Measurements from ENCODE around the gene PLA2G5.
"Not testable (repeated sequence)": the region's sequence is repeated elsewhere in the genome, so short reads cannot be mapped to it uniquely, and the experiment has no call there.

Gene PLA2G5

GRCh38 chr1:20032425-20032824 lies 37.6 kb upstream of the PLA2G5 start:
- TF ChIP-seq, protein P1, sequence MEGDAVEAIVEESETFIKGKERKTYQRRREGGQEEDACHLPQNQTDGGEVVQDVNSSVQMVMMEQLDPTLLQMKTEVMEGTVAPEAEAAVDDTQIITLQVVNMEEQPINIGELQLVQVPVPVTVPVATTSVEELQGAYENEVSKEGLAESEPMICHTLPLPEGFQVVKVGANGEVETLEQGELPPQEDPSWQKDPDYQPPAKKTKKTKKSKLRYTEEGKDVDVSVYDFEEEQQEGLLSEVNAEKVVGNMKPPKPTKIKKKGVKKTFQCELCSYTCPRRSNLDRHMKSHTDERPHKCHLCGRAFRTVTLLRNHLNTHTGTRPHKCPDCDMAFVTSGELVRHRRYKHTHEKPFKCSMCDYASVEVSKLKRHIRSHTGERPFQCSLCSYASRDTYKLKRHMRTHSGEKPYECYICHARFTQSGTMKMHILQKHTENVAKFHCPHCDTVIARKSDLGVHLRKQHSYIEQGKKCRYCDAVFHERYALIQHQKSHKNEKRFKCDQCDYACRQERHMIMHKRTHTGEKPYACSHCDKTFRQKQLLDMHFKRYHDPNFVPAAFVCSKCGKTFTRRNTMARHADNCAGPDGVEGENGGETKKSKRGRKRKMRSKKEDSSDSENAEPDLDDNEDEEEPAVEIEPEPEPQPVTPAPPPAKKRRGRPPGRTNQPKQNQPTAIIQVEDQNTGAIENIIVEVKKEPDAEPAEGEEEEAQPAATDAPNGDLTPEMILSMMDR (conservative IDR thresholded peaks at IDR 0.05; ENCODE audit: low read depth, low read length), result no peak
- H3K4me3 ChIP-seq (ENCODE audit: low read length), result no peak overlapping the region
- no peak for DNase-seq (ENCODE audit: low read depth)

DNA sequence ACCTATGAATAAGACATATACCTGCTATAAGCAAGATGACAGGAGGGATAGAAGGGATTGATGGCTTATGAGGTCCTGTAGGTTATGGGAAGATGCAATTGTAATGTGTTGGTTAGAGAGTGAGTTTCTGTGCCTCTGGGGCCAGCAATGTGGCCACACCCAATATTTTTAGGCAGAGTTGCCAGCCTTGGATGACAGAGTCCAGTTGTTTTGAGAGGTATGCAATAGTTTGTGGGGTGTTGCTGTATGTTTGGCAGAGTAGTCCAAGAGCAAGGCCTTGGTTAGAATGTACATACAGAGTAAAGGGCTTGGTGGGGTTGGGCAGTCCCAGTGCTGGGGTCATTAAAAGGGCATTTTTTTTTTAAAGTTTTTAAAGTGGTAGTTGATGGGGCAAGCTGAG lies 36.6 kb upstream of the PLA2G5 start:
- no peak overlapping the region for H3K4me3 ChIP-seq (ENCODE audit: low read length)
- TF ChIP-seq, protein P1 (conservative IDR thresholded peaks at IDR 0.05; ENCODE audit: low read depth, low read length), result no peak
- no peak for DNase-seq (ENCODE audit: low read depth)

- DNase-seq (ENCODE audit: low read depth), result no peak
- TF ChIP-seq, protein P1 (conservative IDR thresholded peaks at IDR 0.05; ENCODE audit: low read depth, low read length), result no peak
- H3K4me3 ChIP-seq (ENCODE audit: low read length), result no peak overlapping the region
Observed at GRCh38 chr1:20035114-20035513, 34.9 kb upstream of the PLA2G5 start.

GRCh38 chr1:20037877-20038276 lies 32.1 kb upstream of the PLA2G5 start:
- DNase-seq (ENCODE audit: low read depth), result peak; percentile 65
- TF ChIP-seq, protein P1 (conservative IDR thresholded peaks at IDR 0.05; ENCODE audit: low read depth, low read length), result no peak
- H3K4me3 ChIP-seq (ENCODE audit: low read length), result no peak overlapping the region

DNA sequence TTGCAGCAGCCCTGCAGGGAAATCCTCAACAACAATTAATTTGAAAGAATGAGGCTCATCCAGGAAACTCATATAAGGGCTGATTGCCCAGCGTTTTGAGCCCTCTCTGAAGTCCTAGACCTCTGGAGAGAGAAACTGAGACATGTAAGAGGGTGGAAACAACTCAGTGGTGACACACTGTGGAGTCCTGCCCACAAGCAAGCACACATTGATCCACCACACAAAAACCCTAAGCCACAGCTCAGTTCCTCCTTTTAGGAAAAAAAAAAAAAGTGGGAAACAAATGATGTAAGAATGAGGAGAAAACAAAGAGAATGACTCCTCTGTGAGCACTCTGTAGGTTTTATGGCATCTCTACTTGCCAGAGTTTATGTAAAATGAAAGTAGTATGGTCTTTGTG lies 22.9 kb upstream of the PLA2G5 start:
- TF ChIP-seq, protein P1 (conservative IDR thresholded peaks at IDR 0.05; ENCODE audit: low read depth, low read length), result no peak
- no peak overlapping the region for H3K4me3 ChIP-seq (ENCODE audit: low read length)
- no peak for DNase-seq (ENCODE audit: low read depth)

DNA sequence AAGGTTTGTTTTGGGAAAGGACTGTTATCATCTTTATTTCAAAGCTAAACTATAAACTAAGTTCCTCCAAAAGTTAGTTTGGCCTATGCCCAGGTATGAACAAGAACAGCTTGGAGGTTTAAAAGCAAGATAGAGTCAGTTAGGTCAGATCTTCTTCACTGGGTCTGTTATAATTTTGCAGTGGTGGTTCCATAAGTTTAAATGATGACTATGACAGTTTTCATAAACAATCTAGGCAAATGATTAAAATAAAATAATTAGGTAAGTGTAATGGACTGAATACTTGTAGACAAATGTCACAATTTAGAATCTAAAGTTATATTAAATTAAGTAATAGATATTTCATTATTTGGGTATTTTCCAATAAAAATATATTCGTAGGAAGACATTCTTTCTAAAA lies 21.4 kb upstream of the PLA2G5 start:
- no peak overlapping the region for H3K4me3 ChIP-seq (ENCODE audit: low read length)
- TF ChIP-seq, protein P1 (conservative IDR thresholded peaks at IDR 0.05; ENCODE audit: low read depth, low read length), result no peak
- no peak for DNase-seq (ENCODE audit: low read depth)

GRCh38 chr1:20049056-20049798 lies 20.8 kb upstream of the PLA2G5 start:
- DNase-seq (ENCODE audit: low read depth); H3K4me3 ChIP-seq (ENCODE audit: low read length): not testable (repeated sequence)
